ENCODE data around the gene DNAI7.

The DNAI7 gene

DNA sequence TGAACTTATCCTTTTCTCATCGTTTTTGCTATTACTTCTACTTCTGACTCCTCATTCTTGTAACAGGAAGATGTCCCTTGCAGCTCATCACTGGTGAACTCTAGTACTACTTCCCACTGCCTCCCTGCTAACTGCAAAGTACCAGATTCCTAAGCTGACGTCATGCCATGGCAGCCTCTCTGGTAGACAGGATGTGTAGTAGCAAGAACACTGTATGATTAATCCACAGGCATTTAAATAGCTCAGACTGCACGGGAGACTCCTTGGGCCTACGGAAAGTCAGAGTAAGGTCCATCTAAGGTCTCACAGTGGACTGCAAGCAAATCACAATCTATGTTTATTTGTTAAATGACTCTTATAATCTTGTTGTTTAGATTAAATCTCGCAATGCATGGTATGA is 43.5 kb downstream of the DNAI7 start:
- H3K4me3 ChIP-seq (ENCODE audit: low read depth, low read length): no peak overlapping the region
- TF ChIP-seq, protein P1, sequence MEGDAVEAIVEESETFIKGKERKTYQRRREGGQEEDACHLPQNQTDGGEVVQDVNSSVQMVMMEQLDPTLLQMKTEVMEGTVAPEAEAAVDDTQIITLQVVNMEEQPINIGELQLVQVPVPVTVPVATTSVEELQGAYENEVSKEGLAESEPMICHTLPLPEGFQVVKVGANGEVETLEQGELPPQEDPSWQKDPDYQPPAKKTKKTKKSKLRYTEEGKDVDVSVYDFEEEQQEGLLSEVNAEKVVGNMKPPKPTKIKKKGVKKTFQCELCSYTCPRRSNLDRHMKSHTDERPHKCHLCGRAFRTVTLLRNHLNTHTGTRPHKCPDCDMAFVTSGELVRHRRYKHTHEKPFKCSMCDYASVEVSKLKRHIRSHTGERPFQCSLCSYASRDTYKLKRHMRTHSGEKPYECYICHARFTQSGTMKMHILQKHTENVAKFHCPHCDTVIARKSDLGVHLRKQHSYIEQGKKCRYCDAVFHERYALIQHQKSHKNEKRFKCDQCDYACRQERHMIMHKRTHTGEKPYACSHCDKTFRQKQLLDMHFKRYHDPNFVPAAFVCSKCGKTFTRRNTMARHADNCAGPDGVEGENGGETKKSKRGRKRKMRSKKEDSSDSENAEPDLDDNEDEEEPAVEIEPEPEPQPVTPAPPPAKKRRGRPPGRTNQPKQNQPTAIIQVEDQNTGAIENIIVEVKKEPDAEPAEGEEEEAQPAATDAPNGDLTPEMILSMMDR (IDR thresholded peaks at IDR 0.05; ENCODE audit: borderline replicate concordance, insufficient read depth, low read depth, low read length): no peak

DNA sequence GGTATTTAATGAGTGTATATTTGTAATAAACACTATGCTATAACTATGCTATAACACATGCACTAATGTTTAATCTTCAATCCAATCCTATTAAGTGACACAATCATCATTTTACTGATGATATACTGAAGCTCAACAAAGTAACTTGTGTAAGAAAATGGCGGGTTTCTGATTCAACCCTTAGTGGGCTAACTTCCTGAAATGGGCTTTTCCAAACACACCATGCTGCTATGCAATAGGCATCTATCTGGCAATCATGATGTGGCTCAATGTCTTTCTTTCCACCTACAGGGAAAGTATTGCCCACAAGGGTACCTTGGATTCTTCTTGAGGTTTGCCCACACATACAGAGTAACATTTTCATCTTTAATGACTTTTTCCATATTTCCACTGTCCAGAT is 48.3 kb downstream of the DNAI7 start:
- no peak overlapping the region for H3K4me3 ChIP-seq (ENCODE audit: low read depth, low read length)
- TF ChIP-seq, protein P1 (IDR thresholded peaks at IDR 0.05; ENCODE audit: borderline replicate concordance, insufficient read depth, low read depth, low read length): no peak

- TF ChIP-seq, protein P1 (IDR thresholded peaks at IDR 0.05; ENCODE audit: borderline replicate concordance, insufficient read depth, low read depth, low read length): peak; percentile 40; the same call in 1 of the 2 replicates
- H3K4me3 ChIP-seq (ENCODE audit: low read depth, low read length): no peak overlapping the region
Measured at GRCh38 chr12:25135531-25136154, 59.3 kb downstream of the DNAI7 start.

DNA sequence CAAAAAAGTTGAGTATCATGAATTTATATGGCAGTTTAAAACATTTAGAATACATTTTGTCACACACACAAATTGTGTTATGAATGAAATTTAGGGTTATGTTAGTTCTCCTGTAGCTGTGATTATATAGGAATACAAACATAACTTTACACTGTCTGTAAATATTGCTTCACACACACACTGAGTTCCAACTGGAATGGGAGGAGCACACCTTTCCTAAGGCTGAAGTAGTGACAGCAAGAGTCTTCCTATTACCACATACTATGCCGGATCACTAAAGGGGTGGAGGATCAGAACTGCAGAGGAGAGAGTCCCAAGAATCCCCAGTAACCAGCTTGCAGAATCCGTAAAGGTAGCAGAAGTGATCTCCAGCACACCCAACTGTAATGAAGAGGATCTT is 63.7 kb downstream of the DNAI7 start:
- H3K4me3 ChIP-seq (ENCODE audit: low read depth, low read length): no peak overlapping the region
- TF ChIP-seq, protein P1 (IDR thresholded peaks at IDR 0.05; ENCODE audit: borderline replicate concordance, insufficient read depth, low read depth, low read length): no peak

DNA sequence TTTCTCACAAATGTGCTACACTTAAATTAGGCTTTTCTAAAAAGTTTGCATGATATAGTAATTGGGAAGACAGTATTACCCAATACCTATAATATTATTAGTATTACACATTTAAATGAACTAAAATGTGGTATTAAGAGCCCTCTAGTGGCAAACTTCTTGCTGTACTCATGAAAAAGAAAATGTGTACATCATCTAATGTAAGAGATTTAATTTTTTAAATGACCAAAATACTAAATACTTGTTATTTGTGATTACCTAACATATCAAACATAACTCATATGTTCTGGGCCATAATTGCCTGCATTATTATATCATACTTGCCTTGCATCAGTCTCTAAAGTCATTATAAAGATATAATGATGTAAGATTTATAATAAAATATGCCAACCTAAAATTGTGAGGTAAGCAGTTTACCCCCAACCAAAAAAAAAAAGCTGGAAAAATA is 64.2 kb downstream of the DNAI7 start:
- H3K4me3 ChIP-seq (ENCODE audit: low read depth, low read length): no peak overlapping the region
- TF ChIP-seq, protein P1 (IDR thresholded peaks at IDR 0.05; ENCODE audit: borderline replicate concordance, insufficient read depth, low read depth, low read length): no peak

DNA sequence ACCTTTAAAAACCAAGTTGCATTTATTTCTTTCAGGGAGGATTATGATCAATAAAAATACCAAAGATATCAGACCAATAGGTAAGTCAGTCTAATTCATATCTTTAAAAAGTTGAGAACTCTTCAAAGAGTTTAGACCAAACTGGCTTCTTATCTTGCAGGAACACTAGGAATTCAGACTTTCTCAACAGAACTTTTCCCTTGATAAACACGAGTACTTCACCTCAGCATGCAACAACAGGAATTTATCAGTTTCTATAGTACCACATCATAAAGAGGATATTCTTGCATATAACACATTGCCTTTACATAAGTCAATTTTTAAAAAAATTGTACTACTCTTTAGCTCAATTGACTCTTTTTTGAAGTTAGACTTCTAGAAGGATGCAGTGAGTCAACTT is 68.2 kb downstream of the DNAI7 start:
- TF ChIP-seq, protein P1 (IDR thresholded peaks at IDR 0.05; ENCODE audit: borderline replicate concordance, insufficient read depth, low read depth, low read length): no peak
- no peak overlapping the region for H3K4me3 ChIP-seq (ENCODE audit: low read depth, low read length)

GRCh38 chr12:25126101-25126500 is 68.9 kb downstream of the DNAI7 start:
- TF ChIP-seq, protein P1 (IDR thresholded peaks at IDR 0.05; ENCODE audit: borderline replicate concordance, insufficient read depth, low read depth, low read length): no peak
- H3K4me3 ChIP-seq (ENCODE audit: low read depth, low read length): no peak overlapping the region
